ENCODE data around the gene XXYLT1. TPM values are rescaled to one million over a fixed set of nuclear protein-coding genes. Genes with fewer than 3 reads are reported as not detected.

XXYLT1 gene
- total RNA-seq, 1 experiment from 2014 or later: 23.4 TPM

- TF ChIP-seq ZNF281 (CRISPR knock-in tag; IDR thresholded peaks at IDR 0.05) (no peak), TEAD1 (CRISPR knock-in tag; IDR thresholded peaks at IDR 0.05) (no peak), RELA (CRISPR knock-in tag; IDR thresholded peaks at IDR 0.05; ENCODE audit: borderline replicate concordance) (no peak), AR (CRISPR knock-in tag; IDR thresholded peaks at IDR 0.05) (no peak), ZNF425 (CRISPR knock-in tag; conservative IDR thresholded peaks at IDR 0.05) (no peak), HMGXB4 (CRISPR knock-in tag; IDR thresholded peaks at IDR 0.05) (no peak), FOXJ3 (CRISPR knock-in tag; IDR thresholded peaks at IDR 0.05; ENCODE audit: borderline replicate concordance) (no peak)
These were observed 169.9 kb downstream of the XXYLT1 start (continued) for GRCh38 chr3:195101001-195101583.

- TF ChIP-seq EMX1 (CRISPR knock-in tag; IDR thresholded peaks at IDR 0.05) (no peak), KAT7 (CRISPR knock-in tag; IDR thresholded peaks at IDR 0.05; ENCODE audit: borderline replicate concordance) (no peak), ZNF396 (CRISPR knock-in tag; IDR thresholded peaks at IDR 0.05; ENCODE audit: borderline replicate concordance) (no peak), ERG (CRISPR knock-in tag; IDR thresholded peaks at IDR 0.05) (no peak)
- no peak for ATAC-seq
- CTCF ChIA-PET: interaction anchor here (0.9 to 1.2 kb wide), 2 partner anchors 413 to 418 kb away, joined by 3 read pairs; no protein-coding TSS in a partner anchor
These were observed 170.8 kb downstream of the XXYLT1 start for GRCh38 chr3:195099951-195100785.

More at GRCh38 chr3:195099951-195100785, 170.8 kb downstream of the XXYLT1 start:
- no peak for DNase-seq (ENCODE audit: low spot score)
- Mint-ChIP-seq H3K27me3 (ENCODE audit: low read depth) (no peaks in the 10 kb centered on the region), H3K4me1 (peaks cover 14% of the 10 kb centered on the region), H3K27ac (peak overlapping the region; percentile 79; the same call in 1 of the 2 replicates), H3K4me3 (no peak overlapping the region), H3K36me3 (no peaks in the 10 kb centered on the region), H3K9me3 (no peaks in the 10 kb centered on the region)
- POLR2A ChIA-PET: no interaction called here

All from WTC11 (cell line).